ENCODE measurements around the gene UBXN4. TPM values are rescaled to one million over a fixed set of nuclear protein-coding genes. Genes with fewer than 3 reads are reported as not detected.

The UBXN4 gene
- total and polyA plus RNA-seq, 2 of the 13 experiments (the other 11 are each of a cell fraction or from before 2014, with no cell fraction given): 74.2 to 104 TPM

DNA sequence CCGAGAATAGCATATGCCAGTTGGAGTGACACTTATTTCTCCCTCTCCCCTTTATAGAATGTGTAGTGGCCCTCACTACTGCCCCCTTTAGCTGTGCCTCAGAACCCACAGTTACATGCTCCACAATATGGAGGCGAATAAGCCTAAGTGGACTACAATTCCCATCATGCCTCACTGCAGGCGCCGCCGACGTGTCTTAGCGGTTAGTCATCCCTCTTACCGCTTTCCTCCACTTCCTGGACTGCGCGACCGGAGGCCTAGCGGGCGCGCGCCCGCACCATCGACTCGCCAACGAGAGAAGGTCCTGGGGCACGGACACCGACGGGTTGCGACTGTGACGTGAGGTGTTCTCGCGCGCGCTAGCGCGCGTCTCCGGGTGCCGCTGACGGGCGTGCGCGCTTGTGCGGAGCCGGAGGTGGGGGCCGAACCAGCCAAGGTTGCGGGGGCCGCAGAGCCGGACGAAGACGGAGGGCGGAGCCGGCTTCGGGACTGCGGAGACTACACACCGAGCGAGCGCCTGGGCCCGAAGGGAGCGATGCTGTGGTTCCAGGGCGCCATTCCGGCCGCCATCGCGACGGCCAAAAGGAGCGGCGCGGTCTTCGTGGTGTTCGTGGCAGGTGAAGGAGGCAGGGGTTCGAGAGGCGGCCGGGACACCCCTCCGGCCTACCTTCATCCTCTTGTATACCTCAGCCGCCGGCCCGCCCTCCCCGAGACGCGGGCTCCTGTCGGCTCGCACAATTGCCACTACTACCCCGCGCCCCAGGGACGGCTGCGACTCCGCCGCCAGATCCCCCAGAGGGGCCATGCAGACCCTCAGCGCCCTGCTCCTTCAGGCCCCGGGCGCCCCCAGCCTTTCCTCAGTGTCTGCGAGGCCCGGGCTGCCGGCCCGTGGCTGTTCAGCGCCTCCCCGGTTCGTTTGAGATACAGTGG, at the start of gene UBXN4 (continued):
- TF ChIP-seq JUN (CRISPR knock-in tag; IDR thresholded peaks at IDR 0.05) (peak; percentile 94), MBD4 (IDR thresholded peaks at IDR 0.05; ENCODE audit: borderline replicate concordance, low read length) (no peak), ZNF674 (CRISPR knock-in tag; IDR thresholded peaks at IDR 0.05; ENCODE audit: low read depth) (no peak), ZFP82 (CRISPR knock-in tag; IDR thresholded peaks at IDR 0.05; ENCODE audit: borderline replicate concordance) (no peak), SMC3 (IDR thresholded peaks at IDR 0.05; ENCODE audit: low read length) (no peak), TCF7 (IDR thresholded peaks at IDR 0.05; ENCODE audit: low read depth) (no peak), HNRNPUL1 (IDR thresholded peaks at IDR 0.05; ENCODE audit: low read depth, low read length) (0 out of 2 replicates have a peak, but pooled peaks have one; percentile 61), RFXAP (CRISPR knock-in tag; IDR thresholded peaks at IDR 0.05; ENCODE audit: borderline replicate concordance) (peak; percentile 72), BHLHE40 (IDR thresholded peaks at IDR 0.05; ENCODE audit: low read length) (peak; percentile 46; the same call in 1 of the 2 replicates), TRIM24 (CRISPR knock-in tag; IDR thresholded peaks at IDR 0.05) (no peak), ZBTB10 (CRISPR knock-in tag; IDR thresholded peaks at IDR 0.05; ENCODE audit: borderline replicate concordance) (no peak; the same call in 1 of the 2 replicates), ZNF567 (CRISPR knock-in tag; IDR thresholded peaks at IDR 0.05; ENCODE audit: borderline replicate concordance) (no peak), GABPA (IDR thresholded peaks at IDR 0.05; ENCODE audit: low read depth, low read length) (peak; percentile 50), GABPA (CRISPR knock-in tag; IDR thresholded peaks at IDR 0.05; ENCODE audit: low read depth) (peak; percentile 88), ZNF724P (CRISPR knock-in tag; IDR thresholded peaks at IDR 0.05; ENCODE audit: borderline replicate concordance) (peak; percentile 88; the same call in 1 of the 2 replicates)
- TF ChIP-seq, protein P1, sequence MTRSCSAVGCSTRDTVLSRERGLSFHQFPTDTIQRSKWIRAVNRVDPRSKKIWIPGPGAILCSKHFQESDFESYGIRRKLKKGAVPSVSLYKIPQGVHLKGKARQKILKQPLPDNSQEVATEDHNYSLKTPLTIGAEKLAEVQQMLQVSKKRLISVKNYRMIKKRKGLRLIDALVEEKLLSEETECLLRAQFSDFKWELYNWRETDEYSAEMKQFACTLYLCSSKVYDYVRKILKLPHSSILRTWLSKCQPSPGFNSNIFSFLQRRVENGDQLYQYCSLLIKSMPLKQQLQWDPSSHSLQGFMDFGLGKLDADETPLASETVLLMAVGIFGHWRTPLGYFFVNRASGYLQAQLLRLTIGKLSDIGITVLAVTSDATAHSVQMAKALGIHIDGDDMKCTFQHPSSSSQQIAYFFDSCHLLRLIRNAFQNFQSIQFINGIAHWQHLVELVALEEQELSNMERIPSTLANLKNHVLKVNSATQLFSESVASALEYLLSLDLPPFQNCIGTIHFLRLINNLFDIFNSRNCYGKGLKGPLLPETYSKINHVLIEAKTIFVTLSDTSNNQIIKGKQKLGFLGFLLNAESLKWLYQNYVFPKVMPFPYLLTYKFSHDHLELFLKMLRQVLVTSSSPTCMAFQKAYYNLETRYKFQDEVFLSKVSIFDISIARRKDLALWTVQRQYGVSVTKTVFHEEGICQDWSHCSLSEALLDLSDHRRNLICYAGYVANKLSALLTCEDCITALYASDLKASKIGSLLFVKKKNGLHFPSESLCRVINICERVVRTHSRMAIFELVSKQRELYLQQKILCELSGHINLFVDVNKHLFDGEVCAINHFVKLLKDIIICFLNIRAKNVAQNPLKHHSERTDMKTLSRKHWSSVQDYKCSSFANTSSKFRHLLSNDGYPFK (CRISPR knock-in tag; IDR thresholded peaks at IDR 0.05; ENCODE audit: borderline replicate concordance): peak; percentile 79
- TF ChIP-seq, protein P2, sequence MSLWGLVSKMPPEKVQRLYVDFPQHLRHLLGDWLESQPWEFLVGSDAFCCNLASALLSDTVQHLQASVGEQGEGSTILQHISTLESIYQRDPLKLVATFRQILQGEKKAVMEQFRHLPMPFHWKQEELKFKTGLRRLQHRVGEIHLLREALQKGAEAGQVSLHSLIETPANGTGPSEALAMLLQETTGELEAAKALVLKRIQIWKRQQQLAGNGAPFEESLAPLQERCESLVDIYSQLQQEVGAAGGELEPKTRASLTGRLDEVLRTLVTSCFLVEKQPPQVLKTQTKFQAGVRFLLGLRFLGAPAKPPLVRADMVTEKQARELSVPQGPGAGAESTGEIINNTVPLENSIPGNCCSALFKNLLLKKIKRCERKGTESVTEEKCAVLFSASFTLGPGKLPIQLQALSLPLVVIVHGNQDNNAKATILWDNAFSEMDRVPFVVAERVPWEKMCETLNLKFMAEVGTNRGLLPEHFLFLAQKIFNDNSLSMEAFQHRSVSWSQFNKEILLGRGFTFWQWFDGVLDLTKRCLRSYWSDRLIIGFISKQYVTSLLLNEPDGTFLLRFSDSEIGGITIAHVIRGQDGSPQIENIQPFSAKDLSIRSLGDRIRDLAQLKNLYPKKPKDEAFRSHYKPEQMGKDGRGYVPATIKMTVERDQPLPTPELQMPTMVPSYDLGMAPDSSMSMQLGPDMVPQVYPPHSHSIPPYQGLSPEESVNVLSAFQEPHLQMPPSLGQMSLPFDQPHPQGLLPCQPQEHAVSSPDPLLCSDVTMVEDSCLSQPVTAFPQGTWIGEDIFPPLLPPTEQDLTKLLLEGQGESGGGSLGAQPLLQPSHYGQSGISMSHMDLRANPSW (CRISPR knock-in tag; IDR thresholded peaks at IDR 0.05; ENCODE audit: borderline replicate concordance): no peak; the same call in 1 of the 2 replicates
- TF ChIP-seq, protein P3, sequence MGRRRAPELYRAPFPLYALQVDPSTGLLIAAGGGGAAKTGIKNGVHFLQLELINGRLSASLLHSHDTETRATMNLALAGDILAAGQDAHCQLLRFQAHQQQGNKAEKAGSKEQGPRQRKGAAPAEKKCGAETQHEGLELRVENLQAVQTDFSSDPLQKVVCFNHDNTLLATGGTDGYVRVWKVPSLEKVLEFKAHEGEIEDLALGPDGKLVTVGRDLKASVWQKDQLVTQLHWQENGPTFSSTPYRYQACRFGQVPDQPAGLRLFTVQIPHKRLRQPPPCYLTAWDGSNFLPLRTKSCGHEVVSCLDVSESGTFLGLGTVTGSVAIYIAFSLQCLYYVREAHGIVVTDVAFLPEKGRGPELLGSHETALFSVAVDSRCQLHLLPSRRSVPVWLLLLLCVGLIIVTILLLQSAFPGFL (CRISPR knock-in tag; IDR thresholded peaks at IDR 0.05): no peak

All from HepG2 (cell line).